BJ (cell line): Measurements from ENCODE around the gene OGDHL. TPM values are rescaled to one million over a fixed set of nuclear protein-coding genes. Genes with fewer than 3 reads are reported as not detected.

Experiments
- CTCF ChIA-PET: fragments of 350-600 bp; formaldehyde crosslinking; extraction: SDS; loops from one replicate; lab custom pipeline; 2021; ENCODE audit warnings: antibody characterized with exemption, inconsistent platforms; lab: Yijun Ruan, JAX
- POLR2A ChIA-PET: fragments of 300-600 bp; sonication (Branson Sonifier 250); formaldehyde crosslinking; extraction: SDS; loops from one replicate; lab custom pipeline; 2021; ENCODE audit warnings: antibody characterized with exemption; lab: Charles Lee
- DNase-seq: peaks from one replicate; pipeline ENCODE4 v3.0.0-alpha.2; 2011; ENCODE audit warnings: low read depth
- H3K27me3 ChIP-seq: 2 replicates; pipeline ENCODE4 v1.6.0; 2011; ENCODE audit warnings: low read length; ENCODE audit not compliant: control insufficient read depth, insufficient read depth
- H3K36me3 ChIP-seq: 2 replicates; pipeline ENCODE4 v1.5.1; 2011; ENCODE audit warnings: low read length; ENCODE audit not compliant: control insufficient read depth, insufficient read depth
- H3K4me3 ChIP-seq: 2 replicates; pipeline ENCODE4 v1.5.1; 2011; ENCODE audit warnings: low read depth, mild to moderate bottlenecking, control low read depth, low read length
- CTCF ChIP-seq: IDR thresholded peaks from 2 replicates; pipeline ENCODE4 v1.5.1; 2011; ENCODE audit warnings: low read depth, mild to moderate bottlenecking, control low read depth, inconsistent platforms, low read length, moderate library complexity; ENCODE audit not compliant: insufficient read depth
- polyA plus RNA-seq: library from polyadenylated mRNA; depleted of rRNA; stranded (reverse); fragments of >200 nt; gene quantifications from 2 replicates; pipeline ENCODE4 v1.2.3, GENCODE V29; 2011

The OGDHL gene
- polyA plus RNA-seq, 1 experiment: 0.16 TPM

- ChIA-PET CTCF (no interaction called here), POLR2A (no interaction called here)
- no peak for TF ChIP-seq CTCF
- no peaks in the 10 kb centered on the region; the same call in none of the 2 replicates for H3K27me3 ChIP-seq
- no peak overlapping the region for H3K4me3 ChIP-seq
- H3K36me3 ChIP-seq: no peaks in the 10 kb centered on the region
- no peak for DNase-seq
These were observed 22.7 kb downstream of the OGDHL start for GRCh38 chr10:49739426-49739825.

- no peak for DNase-seq
- ChIA-PET POLR2A (no interaction called here), CTCF (no interaction called here)
These were observed 23.3 kb downstream of the OGDHL start for GRCh38 chr10:49738616-49739360.

GRCh38 chr10:49737474-49738201 lies 24.5 kb downstream of the OGDHL start:
- Histone ChIP-seq H3K36me3 (no peaks in the 10 kb centered on the region), H3K27me3 (no peaks in the 10 kb centered on the region; the same call in none of the 2 replicates), H3K4me3 (no peak overlapping the region)
- TF ChIP-seq CTCF: no peak
- CTCF ChIA-PET: no interaction called here
- no peak for DNase-seq
- POLR2A ChIA-PET: no interaction called here

More at GRCh38 chr10:49738616-49739360, 23.3 kb downstream of the OGDHL start:
- H3K4me3 ChIP-seq: no peak overlapping the region
- H3K36me3 ChIP-seq: no peaks in the 10 kb centered on the region
- TF ChIP-seq CTCF: no peak
- H3K27me3 ChIP-seq: no peaks in the 10 kb centered on the region; the same call in none of the 2 replicates

GRCh38 chr10:49736564-49737113 lies 25.5 kb downstream of the OGDHL start:
- Histone ChIP-seq H3K27me3 (no peaks in the 10 kb centered on the region; the same call in none of the 2 replicates), H3K4me3 (no peak overlapping the region), H3K36me3 (no peaks in the 10 kb centered on the region)
- DNase-seq: no peak
- TF ChIP-seq CTCF: no peak
- POLR2A ChIA-PET: no interaction called here
- CTCF ChIA-PET: no interaction called here
